Medulla oblongata (tissue), 1 donor: ENCODE measurements around the gene FUNDC2.
"Not testable (repeated sequence)": the region's sequence is repeated elsewhere in the genome, so short reads cannot be mapped to it uniquely, and the experiment has no call there.

Experiments used
- DNase-seq: peaks from one replicate; pipeline ENCODE4 v3.0.0-alpha.2; 2015; ENCODE audit errors: extremely low spot score

Gene FUNDC2

GRCh38 chrX:155026727-155027508 lies at the start of gene FUNDC2:
FUNDC2 (plus strand) TSS chrX:155026844; CDS start chrX:155026939, 95 bp downstream.
- DNase-seq: peak; percentile 93

GRCh38 chrX:154979629-154980028 lies 47.0 kb upstream of the FUNDC2 start:
- no peak for DNase-seq

- DNase-seq: peak; percentile 77
These were observed 46.1 kb upstream of the FUNDC2 start for GRCh38 chrX:154980330-154981115.

- DNase-seq: no peak
These were observed 45.6 kb upstream of the FUNDC2 start for GRCh38 chrX:154981116-154981411.

GRCh38 chrX:154986826-154987575 lies 39.6 kb upstream of the FUNDC2 start:
- peak; percentile 4 for DNase-seq

GRCh38 chrX:154987940-154988339 lies 38.7 kb upstream of the FUNDC2 start:
- no peak for DNase-seq

GRCh38 chrX:154988719-154989118 lies 37.9 kb upstream of the FUNDC2 start:
- DNase-seq: no peak

- DNase-seq: no peak
These were observed 36.1 kb upstream of the FUNDC2 start for GRCh38 chrX:154990496-154990895.

GRCh38 chrX:154991039-154991438 lies 35.6 kb upstream of the FUNDC2 start:
- no peak for DNase-seq

GRCh38 chrX:154991476-154991875 lies 35.2 kb upstream of the FUNDC2 start:
- DNase-seq: no peak

GRCh38 chrX:154998204-154998880 lies 28.3 kb upstream of the FUNDC2 start:
- no peak for DNase-seq

- DNase-seq: no peak
These were observed 25.8 kb upstream of the FUNDC2 start for GRCh38 chrX:155000841-155001240.

- DNase-seq: no peak
These were observed 24.8 kb upstream of the FUNDC2 start for GRCh38 chrX:155001873-155002272.

- no peak for DNase-seq
These were observed 21.5 kb upstream of the FUNDC2 start for GRCh38 chrX:155005190-155005589.

GRCh38 chrX:155006379-155006778 lies 20.3 kb upstream of the FUNDC2 start:
- DNase-seq: not testable (repeated sequence)

GRCh38 chrX:155006913-155007671 lies 19.6 kb upstream of the FUNDC2 start:
- DNase-seq: not testable (repeated sequence)

GRCh38 chrX:155008578-155008977 lies 18.1 kb upstream of the FUNDC2 start:
- not testable (repeated sequence) for DNase-seq

GRCh38 chrX:155009994-155010472 lies 16.6 kb upstream of the FUNDC2 start:
- DNase-seq: no peak

GRCh38 chrX:155020591-155020990 lies 6.1 kb upstream of the FUNDC2 start:
- no peak for DNase-seq

- no peak for DNase-seq
These were observed 4.1 kb upstream of the FUNDC2 start, which contains the start of gene F8 for GRCh38 chrX:155022585-155022984. F8 (minus strand) TSS chrX:155022723; CDS start chrX:155022552, 171 bp downstream.
